GM19455 (cell line): ENCODE results near the gene TALDO1.

Source experiments
- ATAC-seq: cut with Tn5 transposase; IDR thresholded peaks from one replicate; pipeline ENCODE4 v1.9.1; 2021; ENCODE audit not compliant: unreplicated experiment

Gene TALDO1

DNA sequence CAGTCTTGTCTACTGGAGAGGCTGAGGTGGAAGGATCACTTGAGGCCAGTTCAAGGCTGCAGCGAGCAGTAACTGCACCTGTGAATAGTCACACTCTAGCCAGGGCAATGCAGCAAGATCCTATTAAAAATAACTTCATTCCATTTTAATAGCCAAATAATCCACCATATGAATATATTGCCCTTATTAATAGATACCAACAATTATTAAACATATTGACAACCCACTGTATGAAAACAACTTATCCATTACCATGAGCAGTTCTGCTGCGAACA lies 19.6 kb downstream of the TALDO1 start:
- ATAC-seq = no peak

DNA sequence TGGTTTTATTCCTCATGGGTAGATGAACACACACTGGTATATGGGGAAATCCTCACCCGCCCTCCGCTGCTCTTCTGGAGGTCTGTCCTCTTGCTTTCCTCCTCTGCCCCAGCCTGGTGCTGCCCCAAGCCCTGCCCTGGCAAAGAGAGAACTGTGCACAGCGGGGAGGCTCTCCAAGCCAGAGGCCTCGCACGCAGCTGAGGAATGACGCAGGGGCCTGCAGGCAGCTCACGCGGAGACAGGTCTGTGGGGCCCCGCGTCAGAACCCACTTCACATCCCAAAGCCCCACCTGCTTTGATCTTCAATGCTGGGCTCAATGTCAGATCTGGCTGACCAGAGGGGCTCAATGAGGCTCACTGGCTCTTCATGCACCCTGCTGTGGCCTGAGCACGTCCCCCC lies 20.0 kb downstream of the TALDO1 start:
- no peak for ATAC-seq

DNA sequence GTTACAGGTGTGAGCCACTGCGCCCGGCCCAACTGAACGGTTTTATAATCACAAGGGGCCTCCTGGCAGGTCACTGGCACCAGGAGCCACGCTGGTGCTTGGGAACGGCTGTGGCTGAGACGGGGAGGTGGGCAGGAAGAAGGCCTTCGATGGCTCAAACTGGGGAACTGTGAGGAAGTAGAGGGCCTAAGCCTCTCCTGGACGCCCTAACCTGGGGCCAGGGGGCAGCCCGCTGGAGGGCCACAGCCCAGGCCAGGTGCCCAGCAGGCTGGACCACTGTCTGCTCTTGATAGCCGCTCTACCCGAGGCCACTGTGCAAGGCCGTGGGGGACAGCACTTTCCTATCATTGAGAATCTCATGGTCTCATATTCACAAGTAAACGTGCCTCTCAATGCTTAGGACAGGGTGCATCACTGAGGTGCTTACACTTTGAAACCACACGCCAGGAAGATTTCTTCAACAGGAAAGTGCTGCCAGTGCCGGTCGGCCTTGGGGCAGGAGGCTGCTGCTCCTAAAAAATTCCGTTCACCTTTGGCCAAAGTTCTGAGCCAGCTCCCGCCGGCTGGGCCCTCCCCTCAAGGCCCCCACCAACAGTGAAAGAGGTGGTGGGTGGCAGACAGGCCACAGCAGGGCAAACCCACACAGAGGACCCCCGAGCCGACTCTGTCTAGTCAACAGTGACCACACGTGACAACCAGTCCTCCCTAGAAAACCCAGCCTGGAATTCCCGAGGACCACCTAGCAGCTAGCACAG lies 22.8 kb downstream of the TALDO1 start:
- no peak for ATAC-seq

DNA sequence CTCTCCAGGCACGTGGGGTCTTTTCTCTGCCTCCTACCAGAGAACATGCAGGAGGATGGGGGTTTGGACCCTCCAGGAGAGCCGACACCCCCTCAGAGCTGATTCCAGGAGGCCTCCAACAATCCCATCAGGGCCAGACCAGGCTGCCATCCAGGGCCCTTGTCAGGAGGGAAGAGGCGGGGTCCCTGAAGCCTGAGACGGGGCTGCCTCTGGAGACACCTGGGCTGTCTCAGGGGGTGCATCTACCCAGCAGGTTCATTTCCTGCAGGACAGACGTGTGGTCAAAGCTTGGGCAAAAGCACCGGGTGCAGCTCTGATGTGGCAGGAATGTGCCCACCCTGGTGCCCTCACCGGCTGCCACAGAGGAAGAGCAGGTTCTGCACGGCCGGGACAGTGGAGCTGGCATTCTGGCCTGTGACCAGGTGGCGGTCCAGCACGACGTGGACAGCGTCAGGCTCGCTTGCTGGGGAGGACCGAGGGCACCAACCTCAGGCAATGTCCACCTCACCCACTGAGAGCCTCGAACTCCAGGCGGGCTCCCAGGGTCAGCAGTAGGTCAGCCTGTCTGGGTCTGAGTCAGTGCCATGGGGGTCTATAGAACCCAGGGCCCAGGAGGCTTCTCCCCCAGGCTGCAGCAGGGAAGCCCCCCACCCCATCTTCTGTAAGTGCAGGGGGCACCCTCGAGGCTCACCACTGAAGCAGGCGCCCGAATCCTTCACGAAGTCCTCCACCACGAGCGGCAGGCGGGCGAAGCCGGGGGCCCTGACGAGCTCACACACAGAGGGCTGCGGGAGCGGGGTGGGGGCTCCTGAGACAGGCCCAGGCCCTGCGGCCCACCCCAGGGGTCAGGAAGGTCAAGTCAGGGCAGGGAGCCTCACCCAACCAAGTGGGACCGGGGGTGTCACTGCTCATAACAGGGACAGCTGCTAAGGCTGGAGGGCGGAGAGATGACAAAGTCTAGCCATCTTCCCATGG lies 23.7 kb downstream of the TALDO1 start:
- no peak for ATAC-seq

DNA sequence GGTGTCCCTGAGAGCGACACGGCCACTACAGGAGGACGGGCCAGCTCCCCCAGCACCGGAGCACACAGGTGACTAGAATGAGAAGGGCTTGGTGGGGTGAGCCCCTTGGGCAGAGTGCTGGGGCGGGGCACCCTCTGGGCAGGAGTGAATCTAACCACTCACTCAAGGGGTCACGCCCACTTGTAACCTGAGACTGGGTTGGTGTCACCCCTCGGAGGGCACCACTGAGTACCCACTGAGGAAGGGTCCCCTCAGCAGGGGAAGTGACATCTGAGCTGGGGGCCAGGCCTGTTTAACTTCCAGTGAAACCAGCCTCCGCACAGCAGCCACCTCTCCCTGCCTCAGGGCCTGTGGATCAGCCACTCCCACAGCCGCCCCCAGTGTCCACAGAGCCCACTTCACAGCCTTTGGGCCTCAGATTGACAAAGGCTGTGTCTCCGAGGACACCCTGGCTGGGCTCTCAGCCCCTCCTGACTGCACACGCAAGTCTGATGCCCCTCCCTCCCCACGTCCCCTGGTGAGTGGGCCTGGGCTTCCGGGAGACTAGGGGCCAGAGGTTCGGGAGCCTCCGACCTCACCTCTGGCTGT lies 24.4 kb downstream of the TALDO1 start:
- no peak for ATAC-seq

DNA sequence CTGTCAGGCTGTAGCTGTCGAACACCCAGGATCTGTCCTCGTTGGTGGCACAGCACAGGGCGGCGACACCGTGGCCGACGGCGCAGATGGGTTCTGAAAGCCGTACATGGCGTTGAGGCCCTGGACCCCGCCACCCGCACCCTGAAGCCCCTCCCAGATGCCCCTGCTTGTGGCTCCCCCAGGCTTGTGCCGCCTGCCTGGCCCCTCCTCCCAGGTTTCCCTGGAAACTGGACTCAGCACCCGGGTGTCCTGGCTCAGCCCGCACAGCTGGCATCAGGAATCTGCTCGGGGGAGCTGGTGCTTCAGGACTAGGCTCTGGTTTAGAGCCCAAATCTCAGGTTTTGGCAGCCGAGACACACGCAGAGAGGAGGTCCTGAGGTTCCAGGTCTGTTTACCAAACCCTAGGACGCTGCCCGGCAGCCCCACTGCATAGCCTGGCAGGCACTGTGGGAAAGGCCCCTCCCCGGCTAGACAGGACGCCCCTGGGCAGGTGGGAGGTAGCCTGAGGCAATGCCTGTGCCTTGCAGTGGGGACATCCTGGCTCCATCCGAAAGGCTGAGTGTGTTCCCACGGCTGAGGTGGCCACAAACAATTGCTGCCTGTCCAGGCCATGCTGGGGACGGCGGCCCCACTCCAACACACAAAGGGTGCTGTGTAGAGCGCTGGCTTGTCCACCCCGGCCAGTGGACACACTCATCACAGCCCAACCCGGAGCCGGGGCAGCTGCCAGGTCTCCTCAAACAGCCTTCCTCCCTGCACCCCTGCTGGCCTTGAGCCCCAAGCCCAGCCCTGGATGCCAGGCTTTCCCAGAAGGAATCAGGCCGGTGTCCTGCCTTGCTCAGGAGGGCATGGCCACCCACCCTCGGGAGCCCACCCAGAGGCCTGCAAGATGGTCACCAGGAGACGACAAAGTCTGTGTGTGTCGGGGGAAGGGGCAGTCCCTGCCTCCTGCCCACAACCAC lies 25.4 kb downstream of the TALDO1 start:
- no peak for ATAC-seq

DNA sequence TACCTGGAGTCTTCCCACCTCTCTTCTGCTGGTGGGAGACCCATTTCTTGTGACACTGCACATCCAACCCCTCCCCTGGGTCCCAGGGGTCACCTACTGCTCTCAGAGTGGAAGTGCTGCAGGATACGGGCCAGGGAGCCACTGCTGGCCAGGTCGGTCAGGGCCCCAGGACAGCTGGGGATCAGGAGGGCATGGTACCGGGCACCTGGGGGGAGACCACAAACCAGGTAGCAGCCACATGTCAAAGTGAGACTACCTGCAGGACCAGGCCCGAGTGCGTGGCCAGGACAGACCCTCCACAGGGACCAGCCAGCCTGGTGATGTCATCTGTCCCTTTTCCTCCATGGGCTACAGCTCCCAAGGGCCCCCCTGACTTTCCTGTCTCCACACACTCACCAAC lies 26.2 kb downstream of the TALDO1 start:
- no peak for ATAC-seq

DNA sequence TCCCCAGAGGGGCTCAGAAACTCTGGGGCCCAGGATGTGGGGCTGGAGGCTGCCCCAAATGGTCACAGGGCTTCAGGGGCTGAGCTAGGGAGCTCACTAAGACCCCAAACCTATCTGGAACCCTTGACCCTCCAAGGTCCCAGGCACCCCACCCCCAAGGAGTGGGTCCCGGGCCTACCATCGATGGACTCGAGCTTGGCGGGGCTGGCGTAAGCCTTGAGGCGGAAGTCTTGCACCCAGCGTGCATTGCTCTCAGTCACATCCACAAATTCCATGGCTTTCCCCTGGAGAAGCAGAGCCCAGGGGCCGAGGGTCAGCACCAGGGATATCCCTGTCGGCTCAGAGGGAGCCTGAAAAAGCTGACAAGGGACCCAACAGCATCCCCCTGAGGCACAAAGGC lies 26.6 kb downstream of the TALDO1 start:
- no peak for ATAC-seq

DNA sequence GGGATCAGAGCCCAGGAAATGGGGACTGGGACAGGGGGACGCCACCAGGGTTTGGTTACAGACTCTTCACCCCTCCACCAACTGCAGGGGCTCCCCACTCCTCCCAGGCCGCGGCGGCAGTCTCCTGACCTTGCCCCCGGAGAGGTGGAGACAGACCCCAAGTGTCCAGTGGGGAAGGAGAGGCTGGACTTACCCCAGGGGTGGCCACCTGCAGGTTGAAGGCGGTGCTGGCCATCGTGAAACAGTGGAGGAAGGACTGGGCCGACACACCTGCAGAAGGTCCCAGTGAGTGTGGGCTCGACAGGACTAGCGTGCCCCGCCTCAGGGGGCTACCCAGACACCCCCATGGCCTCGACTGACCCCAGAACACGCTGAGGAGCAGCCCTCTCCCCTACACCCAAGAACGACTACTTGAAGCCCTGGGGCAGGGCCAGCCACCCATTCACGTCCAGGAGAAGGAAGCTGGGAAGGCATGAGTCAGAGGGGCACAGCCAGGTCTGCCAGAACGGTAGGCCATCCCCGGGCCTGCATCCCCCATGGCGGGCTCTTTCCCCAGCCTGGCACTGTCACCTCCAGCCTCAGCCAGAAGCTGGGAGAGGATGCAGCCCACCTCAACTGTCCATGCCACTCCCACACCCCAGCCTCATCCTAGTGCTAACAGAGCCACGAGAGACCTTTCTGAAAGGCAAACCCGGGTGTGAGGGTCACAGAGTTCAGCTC lies 27.8 kb downstream of the TALDO1 start:
- ATAC-seq = no peak

DNA sequence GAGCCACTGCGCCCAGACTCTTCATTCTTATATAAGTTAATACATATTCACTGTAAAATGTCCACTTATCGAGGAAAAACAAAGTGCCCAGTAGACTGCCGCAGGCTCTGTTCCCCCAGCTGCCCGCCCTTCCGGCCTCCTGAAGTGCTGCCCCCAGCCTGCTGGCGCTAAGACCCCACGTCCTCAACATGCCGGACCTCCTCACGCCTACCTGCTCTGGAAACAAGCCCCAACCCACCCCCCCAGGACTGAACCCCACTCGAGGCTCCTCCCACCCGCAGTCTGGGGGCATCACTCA lies 28.9 kb downstream of the TALDO1 start:
- ATAC-seq = no peak

DNA sequence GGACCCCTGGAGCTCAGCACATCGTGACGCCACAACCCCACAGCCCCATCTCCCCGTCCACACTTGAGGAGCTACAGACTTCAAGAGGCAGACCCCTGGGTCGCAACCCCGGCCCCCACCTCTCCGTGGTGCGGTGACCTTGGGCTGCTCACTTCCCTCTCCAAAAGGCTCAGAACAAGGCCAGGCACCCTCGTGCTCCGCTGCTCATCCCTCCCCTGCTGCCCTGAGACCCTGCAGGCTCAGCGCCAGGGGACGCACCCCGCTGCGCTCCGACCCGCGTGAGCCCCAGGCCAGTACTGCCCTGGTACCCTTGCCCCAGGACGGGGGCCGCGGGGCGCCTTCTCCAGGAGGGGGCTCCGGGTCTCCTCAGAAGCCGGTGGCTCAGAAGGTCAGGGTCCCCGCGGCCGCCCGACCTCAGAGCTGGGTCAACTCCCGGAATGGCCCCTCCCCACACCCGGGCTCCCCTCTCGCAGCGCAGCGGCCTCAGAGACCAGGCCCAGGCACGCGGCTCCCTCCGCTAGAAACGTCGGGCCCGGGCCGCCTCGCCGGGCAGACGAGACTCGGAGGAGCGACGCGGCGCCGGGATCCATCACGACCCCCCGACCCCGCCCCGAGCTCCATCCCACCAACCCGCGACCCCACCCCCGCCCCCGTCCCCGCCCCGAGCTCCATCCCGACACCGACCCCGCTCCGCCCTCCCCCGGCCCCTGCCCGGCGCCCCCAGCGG lies 29.5 kb downstream of the TALDO1 start:
- ATAC-seq = peak; percentile 42

DNA sequence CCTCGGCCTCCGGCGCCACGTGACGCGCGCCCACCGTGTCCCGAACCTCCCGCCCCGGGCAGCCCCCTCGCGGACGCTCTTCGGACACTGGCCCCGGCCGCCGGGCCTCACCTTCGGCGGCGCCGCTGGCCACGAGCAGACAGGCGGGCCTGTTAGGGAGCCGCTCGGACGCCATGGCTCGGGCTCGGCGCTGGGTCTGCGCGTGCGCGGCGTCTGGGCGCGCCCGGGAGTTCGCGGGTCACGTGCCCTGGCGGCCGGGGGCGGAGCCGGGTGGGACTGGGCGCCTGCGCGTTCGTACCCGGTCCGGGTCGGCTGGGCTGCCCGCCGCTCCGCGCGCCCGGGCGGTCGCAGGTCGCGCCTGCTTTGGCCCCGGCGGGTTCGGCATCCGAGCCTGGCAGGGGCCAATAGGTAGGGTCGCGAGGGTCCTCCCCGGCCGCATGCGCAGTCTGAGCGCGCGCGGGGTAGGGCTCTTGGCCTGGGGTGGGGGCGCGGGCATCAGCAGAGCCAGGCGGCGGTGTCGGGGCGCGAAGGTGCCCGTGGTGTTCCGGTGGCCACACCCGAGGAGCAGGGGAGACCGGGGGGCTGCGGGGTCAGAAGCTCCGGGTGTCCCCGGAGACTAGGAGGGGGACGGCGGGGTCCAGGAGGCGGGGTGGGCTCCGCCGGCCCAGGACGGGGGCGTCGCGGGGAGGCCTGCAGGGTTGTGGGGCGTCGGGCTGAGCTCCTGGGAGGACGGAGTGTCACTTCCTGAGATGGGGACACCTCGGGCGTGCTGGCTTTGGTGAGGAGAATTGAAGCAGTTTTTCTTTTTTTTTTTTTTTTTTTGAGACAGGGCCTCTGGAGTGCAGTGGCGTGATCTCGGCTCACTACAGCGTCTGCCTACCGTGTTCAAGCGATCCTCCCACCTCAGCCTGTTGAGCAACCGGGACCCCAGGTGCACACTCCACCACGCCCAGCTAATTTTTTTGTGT lies 30.3 kb downstream of the TALDO1 start, which contains the start of gene GATD1:
Gene GATD1, minus strand, starts transcription at position 200 of the 968 bp plus-strand sequence. Its CDS starts 25 bp downstream, at position 175.
- ATAC-seq = peak; percentile 72

DNA sequence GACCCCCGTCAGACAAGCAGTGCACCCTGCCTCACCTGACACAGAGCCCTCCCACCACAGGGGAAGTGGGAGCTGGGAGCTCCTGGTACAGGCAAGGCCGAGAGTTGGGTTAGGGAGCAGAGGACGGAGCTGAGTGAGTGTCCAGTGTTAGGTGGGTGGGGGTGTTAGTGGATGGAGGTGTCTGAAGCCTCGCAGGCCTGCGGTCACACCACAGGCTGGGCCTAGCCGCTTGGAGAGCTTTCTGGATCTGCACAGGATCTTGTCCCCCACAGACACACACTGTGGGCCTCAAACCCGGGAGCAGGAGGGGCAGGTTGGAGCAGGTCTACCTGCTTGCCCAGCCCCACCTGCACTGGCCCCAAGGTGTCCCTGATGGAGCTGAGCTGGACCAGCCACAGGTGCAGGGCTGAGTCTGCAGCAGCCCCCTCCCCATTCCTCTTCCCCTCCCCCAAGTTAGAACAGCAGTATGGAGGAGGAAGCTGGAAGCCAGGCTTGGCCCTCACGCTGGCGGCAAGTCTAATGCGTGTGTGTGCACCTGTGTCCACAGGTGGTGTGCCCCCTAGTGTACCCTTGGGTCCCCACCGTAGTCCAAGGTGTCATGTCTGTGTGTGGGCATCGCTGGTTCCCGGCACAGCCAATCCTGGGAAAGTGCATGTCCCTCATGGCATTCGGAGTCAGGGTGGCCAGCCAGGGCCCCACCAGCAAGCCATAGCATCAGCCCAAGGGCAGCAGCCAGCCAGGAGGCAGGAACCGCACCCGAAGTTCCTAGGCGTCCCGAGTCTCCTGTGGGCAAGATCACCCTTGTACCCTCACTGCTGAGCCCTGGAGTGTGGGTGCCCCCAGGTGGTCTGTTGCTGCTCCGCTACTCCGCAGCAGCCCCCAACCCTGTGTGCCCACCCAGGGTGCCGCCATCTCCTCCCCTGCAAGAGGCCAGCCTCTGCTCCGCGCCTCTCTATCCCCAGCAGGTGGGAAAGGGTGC lies 32.0 kb downstream of the TALDO1 start:
- ATAC-seq = no peak

DNA sequence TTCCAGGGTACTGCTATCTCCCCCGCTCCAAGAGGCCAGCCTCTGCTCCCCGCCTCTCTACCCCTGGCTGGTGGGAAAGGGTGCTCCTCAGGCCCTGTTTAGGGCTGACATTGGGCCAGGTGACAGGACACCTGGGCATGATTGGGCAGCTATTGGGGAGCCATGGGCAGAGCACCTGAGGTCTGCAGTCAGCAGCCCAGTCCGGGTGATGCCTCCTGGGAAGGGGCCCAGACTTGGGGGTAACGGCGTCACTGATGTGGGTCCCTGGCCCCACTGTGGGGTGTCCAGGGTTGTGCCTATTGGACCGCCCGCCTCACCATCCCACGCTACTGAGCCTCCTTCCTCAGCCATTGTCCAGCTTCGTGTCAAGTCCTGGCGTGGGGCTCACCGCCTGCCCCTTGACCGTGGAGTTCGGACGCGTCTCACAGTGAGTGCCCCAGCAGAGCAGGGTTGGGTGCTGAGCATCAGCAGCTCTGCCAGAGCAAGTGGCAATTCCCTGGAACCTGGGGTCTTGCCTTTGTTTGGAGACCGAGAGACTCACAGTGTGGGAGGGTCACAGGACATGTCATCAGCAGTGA lies 32.8 kb downstream of the TALDO1 start:
- no peak for ATAC-seq

DNA sequence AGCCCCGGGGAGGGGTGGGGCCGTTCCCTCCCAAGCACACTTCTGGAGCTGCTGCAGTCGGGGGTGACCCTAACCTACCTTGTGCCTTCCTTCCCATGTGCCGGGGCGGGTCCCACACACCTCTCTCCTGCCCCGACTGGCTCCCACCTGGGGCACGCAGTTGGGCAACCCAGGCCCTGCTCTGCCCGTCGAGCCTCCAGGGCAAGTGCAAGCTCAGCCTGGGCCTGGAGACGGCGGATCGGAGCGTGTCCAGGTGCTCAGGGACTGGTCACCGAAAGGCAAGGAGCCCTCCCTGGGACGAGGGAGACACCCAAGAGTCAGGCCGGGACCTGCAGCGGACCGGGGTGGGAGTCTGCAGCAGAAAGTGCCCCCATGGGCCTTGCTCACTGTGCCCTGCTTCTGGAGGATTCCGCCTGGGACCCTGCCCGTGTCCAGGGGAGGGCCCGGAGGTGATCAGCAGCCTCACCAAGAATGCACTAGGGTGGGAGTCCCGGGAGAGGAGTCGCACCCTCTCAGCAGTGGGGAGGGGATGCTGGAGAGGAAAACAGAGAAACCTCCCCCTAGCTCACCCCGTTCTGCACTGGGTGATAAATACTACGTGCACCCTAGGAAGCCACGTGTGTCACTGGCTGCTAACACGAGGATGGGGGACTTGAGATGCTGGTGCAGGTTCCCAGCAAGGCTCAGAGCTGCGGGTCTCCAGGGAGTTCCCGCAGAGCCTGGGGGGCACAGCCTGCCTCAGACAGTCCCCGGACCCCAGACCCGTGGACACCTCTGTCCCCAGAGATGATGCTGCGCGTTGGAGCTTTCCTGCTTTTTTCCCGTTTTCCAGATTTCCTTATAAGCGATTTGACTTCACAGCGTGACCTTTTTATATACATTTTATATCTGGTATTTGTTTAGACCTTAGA lies 35.3 kb downstream of the TALDO1 start:
- no peak for ATAC-seq

DNA sequence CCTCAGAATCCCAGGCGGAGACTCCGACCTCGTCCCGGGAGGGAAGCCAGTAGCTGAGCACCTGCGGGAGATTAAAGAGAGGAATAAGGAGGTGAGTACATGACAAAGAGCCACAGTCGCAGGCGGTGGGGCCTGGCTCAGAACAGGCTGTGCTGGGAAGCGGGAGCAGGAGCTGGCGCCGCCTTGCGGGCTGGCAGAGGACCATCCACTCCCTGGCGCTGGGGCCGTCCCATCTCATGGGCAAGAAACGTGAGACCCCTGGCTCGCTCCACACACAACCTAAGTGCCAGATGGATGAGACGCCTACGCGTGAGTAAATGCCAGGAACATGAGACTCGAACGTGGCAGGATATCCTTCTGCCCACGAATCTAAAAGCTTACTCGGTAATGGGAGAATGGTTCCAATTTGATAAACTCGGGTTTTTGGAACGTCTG lies 36.3 kb downstream of the TALDO1 start:
- ATAC-seq = no peak
